Measurements from ENCODE around the gene CDC42SE2.
"Not testable (repeated sequence)": the region's sequence is repeated elsewhere in the genome, so short reads cannot be mapped to it uniquely, and the experiment has no call there.

The CDC42SE2 gene

GRCh38 chr5:131371835-131372234 lies 108.0 kb downstream of the CDC42SE2 start:
- DNase-seq, result no peak

GRCh38 chr5:131373265-131373664 lies 109.4 kb downstream of the CDC42SE2 start:
- no peak for DNase-seq

GRCh38 chr5:131375351-131375750 lies 111.5 kb downstream of the CDC42SE2 start:
- no peak for DNase-seq

GRCh38 chr5:131377346-131377745 lies 113.5 kb downstream of the CDC42SE2 start:
- DNase-seq, result no peak

DNA sequence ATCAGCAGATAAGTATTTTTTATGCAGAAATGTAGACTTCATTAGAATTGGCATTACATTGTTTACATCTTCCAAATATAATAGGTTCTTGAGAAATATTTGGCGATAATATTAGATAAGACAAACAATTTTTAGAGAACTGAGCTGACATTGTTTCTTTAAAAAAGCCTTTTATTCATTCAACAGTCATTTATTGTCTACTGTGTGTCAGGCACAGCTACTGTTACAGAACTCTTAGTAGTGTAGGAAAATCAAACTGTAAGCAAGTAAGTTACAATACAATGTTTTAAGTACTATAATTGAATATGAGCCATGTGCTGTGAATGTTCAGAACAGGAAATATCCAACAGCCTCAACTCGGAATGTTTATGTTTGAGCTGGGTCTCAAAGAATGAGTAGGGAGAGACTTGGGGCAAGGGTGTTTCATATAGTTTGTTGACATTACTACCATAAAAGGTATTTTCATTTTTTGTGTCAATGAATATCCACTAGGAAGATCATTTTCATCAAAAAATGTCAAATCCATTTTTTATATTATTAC lies 114.0 kb downstream of the CDC42SE2 start:
- DNase-seq, result no peak

DNA sequence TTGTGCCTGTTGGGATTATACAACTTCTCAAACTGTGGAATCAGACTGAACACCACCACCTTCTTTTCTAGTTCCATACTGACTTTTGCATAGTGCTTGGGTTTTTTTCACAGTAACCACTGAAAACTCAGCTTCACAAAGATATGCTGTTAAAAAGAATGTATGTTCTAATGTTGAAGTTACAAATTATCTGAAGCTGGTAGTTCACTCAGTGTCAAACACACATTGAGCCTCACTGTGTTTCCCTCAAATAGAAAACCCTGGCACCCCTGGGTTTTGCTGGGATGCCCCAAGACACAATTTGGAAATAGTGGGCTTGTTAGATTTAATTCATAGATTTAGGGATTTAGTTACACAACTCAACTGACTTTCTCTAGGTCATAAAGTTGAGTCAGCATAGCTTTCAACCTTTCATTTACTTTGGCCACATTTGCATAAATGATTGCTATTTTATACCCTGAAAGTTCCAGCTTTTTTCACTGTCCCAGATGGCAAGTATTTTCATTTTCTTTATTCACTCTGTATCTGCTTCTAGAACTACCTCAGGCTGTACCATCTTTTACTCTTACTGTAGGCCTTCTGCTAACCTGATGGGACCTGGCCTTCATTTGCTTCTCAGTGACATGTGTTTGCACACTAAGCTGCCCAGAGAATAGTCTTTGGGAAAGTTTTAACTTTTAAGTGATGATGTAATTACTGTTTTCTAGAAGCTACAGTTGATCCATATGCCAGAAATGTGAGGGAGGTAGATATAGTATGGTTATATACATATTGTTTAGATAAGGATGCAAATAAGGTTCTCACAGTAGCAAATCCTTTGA lies 115.1 kb downstream of the CDC42SE2 start:
- no peak for DNase-seq

GRCh38 chr5:131379723-131380122 lies 115.9 kb downstream of the CDC42SE2 start:
- DNase-seq, result peak; percentile 90

DNA sequence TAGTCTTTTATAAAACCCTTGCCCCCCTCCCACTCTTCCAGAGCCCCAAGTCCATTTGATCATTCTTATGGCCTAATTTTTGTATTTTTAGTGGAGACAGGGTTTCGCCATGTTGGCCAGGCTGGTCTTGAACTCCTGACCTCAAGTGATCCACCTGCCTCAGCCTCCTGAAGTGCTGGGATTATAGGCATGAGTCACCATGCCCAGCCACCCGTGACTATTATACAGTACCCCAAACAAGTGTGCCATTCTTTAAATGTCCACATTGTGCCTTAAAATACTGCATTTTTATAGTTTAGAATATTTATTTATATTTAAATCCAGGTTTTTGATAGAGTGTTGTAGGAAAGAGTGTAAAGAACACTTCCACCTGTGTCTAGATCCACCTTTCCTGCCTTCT lies 116.4 kb downstream of the CDC42SE2 start:
- not testable (repeated sequence) for DNase-seq

GRCh38 chr5:131381021-131381420 lies 117.2 kb downstream of the CDC42SE2 start:
- DNase-seq, result no peak

- peak; percentile 55 for DNase-seq
Measured at GRCh38 chr5:131381777-131382176, 117.9 kb downstream of the CDC42SE2 start.

DNA sequence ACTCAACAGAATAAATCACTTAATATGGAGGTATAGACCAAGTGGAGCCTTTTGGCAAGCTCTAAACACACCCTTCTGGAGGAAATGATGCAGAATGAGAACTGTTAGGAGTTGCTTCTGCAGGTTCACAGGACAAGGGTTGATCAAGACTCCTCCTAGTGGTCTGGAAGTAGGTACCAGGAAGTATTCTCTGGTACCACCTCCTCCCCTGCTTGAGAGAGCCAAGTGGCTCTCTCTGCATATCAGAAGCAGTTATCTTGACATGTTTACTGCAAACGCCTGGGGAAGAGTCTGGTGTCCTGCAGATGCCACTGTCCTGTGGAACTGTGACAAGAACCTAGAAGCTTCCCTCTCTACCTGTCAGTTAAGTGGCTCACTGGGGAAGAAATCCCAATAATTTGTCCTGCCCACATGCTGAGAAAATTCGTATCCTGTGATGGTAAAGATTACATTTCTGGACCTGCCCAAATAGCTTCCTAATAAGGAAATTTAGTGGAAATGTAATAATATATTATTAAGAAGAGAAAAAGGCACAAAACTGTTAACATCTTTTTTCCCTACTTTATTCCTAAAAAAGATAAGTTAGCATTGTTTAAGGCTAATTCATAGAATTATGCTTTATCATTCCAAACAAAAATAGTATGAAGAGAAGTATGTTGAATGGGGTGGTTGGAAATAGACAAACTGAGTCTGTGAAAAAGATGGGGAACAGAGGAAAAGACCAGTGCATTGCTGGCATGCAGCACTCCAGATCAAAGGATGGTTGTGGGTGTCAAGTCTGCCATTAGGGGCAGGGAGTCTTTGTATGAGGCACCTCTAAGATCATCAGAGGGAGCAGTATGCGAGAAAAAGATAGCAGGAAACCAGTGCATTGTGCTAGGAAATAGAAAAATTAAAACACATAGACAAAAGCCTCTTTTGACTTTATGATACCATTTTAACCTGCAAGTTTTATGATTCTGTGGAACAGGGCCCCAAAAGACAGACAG lies 118.8 kb downstream of the CDC42SE2 start:
- DNase-seq, result peak; percentile 94

- no peak for DNase-seq
Measured at GRCh38 chr5:131384173-131384572, 120.3 kb downstream of the CDC42SE2 start.

- DNase-seq, result peak; percentile 74
Measured at GRCh38 chr5:131384616-131385214, 120.9 kb downstream of the CDC42SE2 start.

DNA sequence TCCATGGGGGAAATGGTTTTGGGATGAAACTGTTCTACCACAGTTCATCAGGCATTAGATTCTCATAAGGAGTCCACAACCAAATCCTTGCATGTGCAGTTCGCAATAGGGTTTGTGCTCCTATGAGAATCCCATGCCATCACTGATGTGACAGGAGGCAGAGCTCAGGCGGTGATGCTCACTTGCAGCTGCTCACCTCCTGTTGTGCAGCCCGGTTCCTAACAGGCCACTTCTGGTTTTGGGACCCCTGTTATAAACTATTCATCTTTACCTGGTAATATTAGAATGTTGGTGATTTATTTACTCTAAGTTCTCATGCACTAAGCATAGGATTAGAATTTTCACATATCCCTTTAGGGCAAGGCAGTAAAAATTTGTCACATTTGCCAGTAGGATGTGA lies 122.3 kb downstream of the CDC42SE2 start:
- DNase-seq, result no peak

GRCh38 chr5:131386779-131387178 lies 122.9 kb downstream of the CDC42SE2 start:
- DNase-seq, result no peak

DNA sequence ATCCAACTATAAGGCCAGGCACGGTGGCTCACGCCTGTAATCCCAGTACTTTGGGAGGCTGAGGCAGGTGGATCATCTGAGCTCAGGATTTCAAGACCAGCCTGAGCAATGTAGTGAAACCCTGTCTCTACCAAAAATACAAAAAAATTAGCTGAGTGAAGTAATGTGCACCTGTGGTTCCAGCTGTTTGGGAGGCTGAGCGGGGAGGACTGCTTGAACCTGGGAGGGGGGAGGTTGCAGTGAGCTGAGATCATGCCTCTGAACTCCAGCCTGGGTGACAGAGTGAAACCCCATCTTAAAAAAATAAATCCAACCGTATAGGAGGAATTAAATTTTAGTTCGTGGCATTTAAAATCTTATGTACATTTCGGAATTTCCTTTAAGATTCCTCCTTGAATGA lies 123.4 kb downstream of the CDC42SE2 start:
- DNase-seq, result no peak

- DNase-seq, result peak; percentile 83
Measured at GRCh38 chr5:131389096-131389868, 125.4 kb downstream of the CDC42SE2 start.

DNA sequence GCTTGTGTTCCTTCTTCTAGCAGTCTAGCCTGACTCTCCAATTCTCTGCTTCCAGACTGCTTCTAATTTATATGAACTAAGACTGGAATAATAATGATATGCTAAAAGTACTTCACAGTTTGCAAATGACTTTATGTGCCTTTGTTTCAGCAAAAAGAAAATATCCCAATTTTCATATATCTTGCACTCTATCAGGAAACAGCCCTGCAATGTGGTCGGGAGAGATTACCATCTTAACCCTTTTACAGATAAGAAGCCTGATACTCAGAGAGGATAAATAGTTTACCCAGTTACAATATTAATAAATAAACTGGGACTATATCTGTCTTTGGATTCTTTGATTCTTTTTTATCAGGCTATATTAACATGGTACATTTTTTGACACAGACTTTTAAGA lies 126.0 kb downstream of the CDC42SE2 start:
- no peak for DNase-seq

DNA sequence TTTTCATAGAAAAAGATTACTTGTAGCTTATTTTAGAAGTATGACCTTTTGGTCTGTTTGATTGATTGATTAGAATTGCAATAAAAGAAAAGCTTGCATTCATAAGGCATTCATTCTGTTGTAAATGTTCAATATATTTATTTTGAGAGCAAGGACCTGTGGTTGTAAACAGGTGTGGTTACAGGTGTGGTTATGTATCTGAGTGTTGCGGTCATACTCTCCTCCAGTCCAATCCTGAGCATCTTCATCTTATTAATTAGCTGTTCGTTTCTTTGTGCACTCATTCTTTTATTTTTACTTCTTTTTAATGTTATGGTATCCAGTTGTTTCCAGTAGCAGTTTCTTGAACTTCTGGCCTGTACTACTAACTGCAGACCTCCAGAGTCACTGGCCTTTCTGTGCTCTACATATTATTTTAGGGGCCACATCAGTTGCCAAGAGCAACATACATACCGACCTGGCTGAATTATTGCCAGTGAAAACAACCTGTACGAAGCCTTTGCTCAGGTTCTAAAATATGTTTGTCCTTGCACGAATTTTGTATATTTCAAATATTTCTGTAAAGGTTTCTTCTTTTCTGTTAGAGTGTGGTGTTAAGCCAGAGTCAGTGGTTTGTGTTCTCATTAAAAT lies 128.7 kb downstream of the CDC42SE2 start:
- no peak for DNase-seq

DNA sequence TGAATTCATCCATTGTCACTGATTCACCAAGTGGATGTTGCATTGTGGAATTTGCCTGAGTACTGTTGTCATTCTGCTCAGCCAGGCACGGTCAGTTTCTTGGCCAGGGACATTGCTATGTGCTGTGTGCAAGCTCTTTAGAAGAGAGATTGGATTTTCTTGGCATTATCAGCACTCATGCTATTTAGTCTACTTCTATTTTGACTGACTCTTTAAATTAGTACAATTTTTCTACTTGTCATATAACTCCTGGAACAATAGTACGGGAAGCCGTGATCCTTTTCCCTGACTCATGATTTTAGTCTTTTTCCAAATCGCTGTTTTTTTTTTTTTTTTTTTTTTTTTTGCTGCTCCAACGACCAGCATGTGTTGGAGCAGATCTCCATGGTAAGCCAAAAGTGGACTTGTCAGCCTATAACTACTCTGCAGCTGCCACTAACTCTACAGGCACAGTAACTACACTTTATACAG lies 129.7 kb downstream of the CDC42SE2 start:
- no peak for DNase-seq

DNA sequence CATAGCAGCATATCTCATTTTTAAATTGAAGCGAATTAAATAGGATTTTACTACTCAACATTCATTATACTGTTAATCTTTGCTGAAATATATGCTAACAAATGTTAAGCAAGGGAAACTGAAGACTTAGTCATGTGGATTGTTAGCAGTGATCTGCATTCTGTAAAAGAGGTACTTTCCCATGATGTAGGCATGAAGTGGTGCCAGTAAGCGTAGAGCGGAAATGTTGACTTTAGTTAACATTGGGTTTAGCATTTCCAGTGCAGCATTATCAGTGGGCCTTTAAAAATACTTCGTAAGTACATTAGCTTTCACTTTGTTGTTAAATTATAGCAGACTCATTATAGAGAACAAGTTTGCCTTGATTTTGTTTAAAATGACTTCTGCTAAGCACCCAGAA lies 130.3 kb downstream of the CDC42SE2 start:
- DNase-seq, result peak; percentile 86

- peak; percentile 85 for DNase-seq
Measured at GRCh38 chr5:131396015-131396414, 132.2 kb downstream of the CDC42SE2 start.
